ENCODE results near the gene GRIK3.

The GRIK3 gene

GRCh38 chr1:36761113-36761512 lies 273.2 kb downstream of the GRIK3 start:
- DNase-seq (ENCODE audit: low read depth) = no peak

GRCh38 chr1:36760081-36760480 lies 274.2 kb downstream of the GRIK3 start:
- DNase-seq (ENCODE audit: low read depth) = no peak

- no peak for DNase-seq (ENCODE audit: low read depth)
These were observed 275.0 kb downstream of the GRIK3 start for GRCh38 chr1:36759355-36759754.

- DNase-seq (ENCODE audit: low read depth) = no peak
These were observed 278.7 kb downstream of the GRIK3 start for GRCh38 chr1:36755303-36756230.

GRCh38 chr1:36754366-36754765 lies 279.9 kb downstream of the GRIK3 start:
- DNase-seq (ENCODE audit: low read depth) = no peak

GRCh38 chr1:36753451-36753850 lies 280.9 kb downstream of the GRIK3 start:
- DNase-seq (ENCODE audit: low read depth) = no peak

GRCh38 chr1:36752891-36753361 lies 281.4 kb downstream of the GRIK3 start:
- no peak for DNase-seq (ENCODE audit: low read depth)

GRCh38 chr1:36752431-36752830 lies 281.9 kb downstream of the GRIK3 start:
- DNase-seq (ENCODE audit: low read depth) = no peak

- DNase-seq (ENCODE audit: low read depth) = no peak
These were observed 282.8 kb downstream of the GRIK3 start for GRCh38 chr1:36751525-36751924.

GRCh38 chr1:36748466-36748865 lies 285.8 kb downstream of the GRIK3 start:
- no peak for DNase-seq (ENCODE audit: low read depth)
